Measurements from ENCODE around the gene HACE1. TPM values are rescaled to one million over a fixed set of nuclear protein-coding genes. Genes with fewer than 3 reads are reported as not detected.
"Not testable (repeated sequence)": the region's sequence is repeated elsewhere in the genome, so short reads cannot be mapped to it uniquely, and the experiment has no call there.

The HACE1 gene
- total RNA-seq, 4 donors from 2014 or later, result 10.1 to 24.3 (median 14.6) TPM

GRCh38 chr6:104858642-104859041, 1.1 kb downstream of the HACE1 start:
- TF ChIP-seq EP300 (IDR thresholded peaks at IDR 0.05; ENCODE audit: low read depth) (no peak), POLR2AphosphoS5 (IDR thresholded peaks at IDR 0.05) (no peak), POLR2A (IDR thresholded peaks at IDR 0.05) (no peak), CTCF (IDR thresholded peaks at IDR 0.05) (no peak)
- in situ Hi-C loops (cut with MboI; ENCODE audit: low pct_ligation_motif_present in 1 of 4, low pct_unique_long_range_greater_than_20kb in 1 of 4, low sequenced_read_pairs in 3 of 4) (no loop called here), intact Hi-C loops (cut with DNase I; ENCODE audit: low total_unique reads) (no loop called here)
- WGBS, 2 donors (ENCODE audit: low coverage in 1 of 2), result 19 to 24% methylated on average over 3 of the region's 3 CpGs
- no peak overlapping the region for H3K27ac ChIP-seq
- no peak for DNase-seq
- no peaks in the 10 kb centered on the region for H3K27me3 ChIP-seq
- no peaks in the 10 kb centered on the region for H3K36me3 ChIP-seq
- H3K4me3 ChIP-seq, result peak overlapping the region in 3 of 4 donors; percentile 82 to 90 (median 88)
- peaks cover 0 to 15% (median 10%) of the 10 kb centered on the region in 4 donors for H3K4me1 ChIP-seq
- H3K9me3 ChIP-seq, result no peaks in the 10 kb centered on the region

- intact Hi-C loops (cut with DNase I; ENCODE audit: low total_unique reads), result no loop called here
These were observed 4.2 kb downstream of the HACE1 start for GRCh38 chr6:104855507-104855906.

GRCh38 chr6:104847721-104848120, 12.0 kb downstream of the HACE1 start:
- intact Hi-C loops (cut with DNase I; ENCODE audit: low total_unique reads); H3K27me3 ChIP-seq; H3K4me1 ChIP-seq; H3K36me3 ChIP-seq; H3K27ac ChIP-seq; H3K9me3 ChIP-seq; in situ Hi-C loops (cut with MboI; ENCODE audit: low pct_ligation_motif_present in 1 of 4, low pct_unique_long_range_greater_than_20kb in 1 of 4, low sequenced_read_pairs in 3 of 4); DNase-seq; H3K4me3 ChIP-seq: not testable (repeated sequence)
- WGBS, 2 donors (ENCODE audit: low coverage in 1 of 2), result 72 to 86% methylated on average over 4 to 8 of the region's 8 CpGs

More at GRCh38 chr6:104855507-104855906, 4.2 kb downstream of the HACE1 start:
- no peak for DNase-seq
- Histone ChIP-seq H3K9me3 (no peaks in the 10 kb centered on the region), H3K4me1 (peaks cover 0 to 15% (median 10%) of the 10 kb centered on the region in 4 donors), H3K27ac (no peak overlapping the region), H3K27me3 (no peaks in the 10 kb centered on the region), H3K4me3 (no peak overlapping the region), H3K36me3 (no peaks in the 10 kb centered on the region)
- TF ChIP-seq POLR2AphosphoS5 (IDR thresholded peaks at IDR 0.05) (no peak), POLR2A (IDR thresholded peaks at IDR 0.05) (no peak), CTCF (IDR thresholded peaks at IDR 0.05) (no peak), EP300 (IDR thresholded peaks at IDR 0.05; ENCODE audit: low read depth) (no peak)
- in situ Hi-C loops (cut with MboI; ENCODE audit: low pct_ligation_motif_present in 1 of 4, low pct_unique_long_range_greater_than_20kb in 1 of 4, low sequenced_read_pairs in 3 of 4), result no loop called here
- WGBS, 2 donors (ENCODE audit: low coverage in 1 of 2), result 66 to 73% methylated on average over 2 of the region's 2 CpGs

- WGBS, 2 donors (ENCODE audit: low coverage in 1 of 2), result 93 to 96% methylated on average over 2 of the region's 2 CpGs
- intact Hi-C loops (cut with DNase I; ENCODE audit: low total_unique reads), result no loop called here
- H3K4me1 ChIP-seq, result no peaks in the 10 kb centered on the region
- in situ Hi-C loops (cut with MboI; ENCODE audit: low pct_ligation_motif_present in 1 of 4, low pct_unique_long_range_greater_than_20kb in 1 of 4, low sequenced_read_pairs in 3 of 4), result no loop called here
- no peak for DNase-seq
- no peaks in the 10 kb centered on the region for H3K36me3 ChIP-seq
- no peak overlapping the region for H3K4me3 ChIP-seq
- H3K27me3 ChIP-seq, result no peaks in the 10 kb centered on the region
- no peaks in the 10 kb centered on the region for H3K9me3 ChIP-seq
- H3K27ac ChIP-seq, result no peak overlapping the region
- TF ChIP-seq EP300 (IDR thresholded peaks at IDR 0.05; ENCODE audit: low read depth) (no peak), POLR2AphosphoS5 (IDR thresholded peaks at IDR 0.05) (no peak), CTCF (IDR thresholded peaks at IDR 0.05) (no peak), POLR2A (IDR thresholded peaks at IDR 0.05) (no peak)
These were observed 16.5 kb downstream of the HACE1 start for GRCh38 chr6:104843229-104843628.

GRCh38 chr6:104837158-104837557, 22.6 kb downstream of the HACE1 start:
- intact Hi-C loops (cut with DNase I; ENCODE audit: low total_unique reads), result no loop called here
- no peak overlapping the region for H3K27ac ChIP-seq
- TF ChIP-seq CTCF (IDR thresholded peaks at IDR 0.05) (no peak), EP300 (IDR thresholded peaks at IDR 0.05; ENCODE audit: low read depth) (no peak), POLR2A (IDR thresholded peaks at IDR 0.05) (no peak), POLR2AphosphoS5 (IDR thresholded peaks at IDR 0.05) (no peak)

GRCh38 chr6:104836479-104837020, 23.2 kb downstream of the HACE1 start:
- WGBS, 2 donors (ENCODE audit: low coverage in 1 of 2), result 89 to 96% methylated on average over 4 to 5 of the region's 5 CpGs
- in situ Hi-C loops (cut with MboI; ENCODE audit: low pct_ligation_motif_present in 1 of 4, low pct_unique_long_range_greater_than_20kb in 1 of 4, low sequenced_read_pairs in 3 of 4); H3K4me3 ChIP-seq; H3K27ac ChIP-seq; H3K36me3 ChIP-seq; H3K27me3 ChIP-seq; intact Hi-C loops (cut with DNase I; ENCODE audit: low total_unique reads); H3K9me3 ChIP-seq; DNase-seq; H3K4me1 ChIP-seq: not testable (repeated sequence)

More at GRCh38 chr6:104837158-104837557, 22.6 kb downstream of the HACE1 start:
- in situ Hi-C loops (cut with MboI; ENCODE audit: low pct_ligation_motif_present in 1 of 4, low pct_unique_long_range_greater_than_20kb in 1 of 4, low sequenced_read_pairs in 3 of 4), result no loop called here
- H3K9me3 ChIP-seq, result no peaks in the 10 kb centered on the region
- H3K4me1 ChIP-seq, result no peaks in the 10 kb centered on the region
- peaks cover 0 to 4% (median 0%) of the 10 kb centered on the region in 4 donors for H3K36me3 ChIP-seq
- WGBS, 2 donors (ENCODE audit: low coverage in 1 of 2), result 100% methylated on average over 1 of the region's 1 CpG
- H3K27me3 ChIP-seq, result no peaks in the 10 kb centered on the region
- no peak overlapping the region for H3K4me3 ChIP-seq
- DNase-seq, result no peak
